ENCODE data around the gene CACNA2D3. TPM values are rescaled to one million over a fixed set of nuclear protein-coding genes. Genes with fewer than 3 reads are reported as not detected.

The CACNA2D3 gene
- total and polyA plus RNA-seq, 12 donors = 0.26 to 13.7 (median 2.8) TPM; not detected in 1

DNA sequence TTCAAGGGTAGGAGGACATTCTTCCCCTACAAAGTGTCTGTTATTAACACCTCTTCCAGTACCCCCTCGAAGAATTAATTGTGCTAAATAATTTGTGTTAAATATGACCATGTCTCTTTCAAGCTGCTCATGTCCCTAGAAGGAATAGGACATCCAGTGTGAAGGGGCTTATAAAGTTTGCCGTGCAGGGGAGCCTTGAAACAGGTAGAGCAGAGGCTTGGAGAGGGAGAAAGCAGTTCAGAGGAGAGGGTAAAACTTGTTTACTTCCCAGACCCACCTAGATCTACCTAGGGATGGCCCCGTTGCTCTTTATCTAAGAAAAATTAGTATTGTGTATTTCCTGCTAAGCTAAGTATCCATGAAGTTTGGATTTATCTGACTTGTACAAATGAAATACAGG lies 114.8 kb downstream of the CACNA2D3 start:
- WGBS, 4 donors = 56 to 69% (median 63%) methylated on average over 3 of the region's 3 CpGs
- Histone ChIP-seq H3K27me3 (no peaks in the 10 kb centered on the region), H3K27ac (no peak overlapping the region), H3K9me3 (replicated peaks in 1 of 3) (no peaks in the 10 kb centered on the region), H3K4me1 (replicated peaks in 1 of 2) (no peaks in the 10 kb centered on the region), H3K36me3 (replicated peaks in 1 of 2) (no peaks in the 10 kb centered on the region), H3K4me3 (no peak overlapping the region)
- TF ChIP-seq, protein P1, sequence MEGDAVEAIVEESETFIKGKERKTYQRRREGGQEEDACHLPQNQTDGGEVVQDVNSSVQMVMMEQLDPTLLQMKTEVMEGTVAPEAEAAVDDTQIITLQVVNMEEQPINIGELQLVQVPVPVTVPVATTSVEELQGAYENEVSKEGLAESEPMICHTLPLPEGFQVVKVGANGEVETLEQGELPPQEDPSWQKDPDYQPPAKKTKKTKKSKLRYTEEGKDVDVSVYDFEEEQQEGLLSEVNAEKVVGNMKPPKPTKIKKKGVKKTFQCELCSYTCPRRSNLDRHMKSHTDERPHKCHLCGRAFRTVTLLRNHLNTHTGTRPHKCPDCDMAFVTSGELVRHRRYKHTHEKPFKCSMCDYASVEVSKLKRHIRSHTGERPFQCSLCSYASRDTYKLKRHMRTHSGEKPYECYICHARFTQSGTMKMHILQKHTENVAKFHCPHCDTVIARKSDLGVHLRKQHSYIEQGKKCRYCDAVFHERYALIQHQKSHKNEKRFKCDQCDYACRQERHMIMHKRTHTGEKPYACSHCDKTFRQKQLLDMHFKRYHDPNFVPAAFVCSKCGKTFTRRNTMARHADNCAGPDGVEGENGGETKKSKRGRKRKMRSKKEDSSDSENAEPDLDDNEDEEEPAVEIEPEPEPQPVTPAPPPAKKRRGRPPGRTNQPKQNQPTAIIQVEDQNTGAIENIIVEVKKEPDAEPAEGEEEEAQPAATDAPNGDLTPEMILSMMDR (IDR thresholded peaks at IDR 0.05) = no peak
- TF ChIP-seq POLR2A (IDR thresholded peaks at IDR 0.05) = no peak
- intact Hi-C loops (cut with DNase I) = no loop called here
- no peak for DNase-seq

DNA sequence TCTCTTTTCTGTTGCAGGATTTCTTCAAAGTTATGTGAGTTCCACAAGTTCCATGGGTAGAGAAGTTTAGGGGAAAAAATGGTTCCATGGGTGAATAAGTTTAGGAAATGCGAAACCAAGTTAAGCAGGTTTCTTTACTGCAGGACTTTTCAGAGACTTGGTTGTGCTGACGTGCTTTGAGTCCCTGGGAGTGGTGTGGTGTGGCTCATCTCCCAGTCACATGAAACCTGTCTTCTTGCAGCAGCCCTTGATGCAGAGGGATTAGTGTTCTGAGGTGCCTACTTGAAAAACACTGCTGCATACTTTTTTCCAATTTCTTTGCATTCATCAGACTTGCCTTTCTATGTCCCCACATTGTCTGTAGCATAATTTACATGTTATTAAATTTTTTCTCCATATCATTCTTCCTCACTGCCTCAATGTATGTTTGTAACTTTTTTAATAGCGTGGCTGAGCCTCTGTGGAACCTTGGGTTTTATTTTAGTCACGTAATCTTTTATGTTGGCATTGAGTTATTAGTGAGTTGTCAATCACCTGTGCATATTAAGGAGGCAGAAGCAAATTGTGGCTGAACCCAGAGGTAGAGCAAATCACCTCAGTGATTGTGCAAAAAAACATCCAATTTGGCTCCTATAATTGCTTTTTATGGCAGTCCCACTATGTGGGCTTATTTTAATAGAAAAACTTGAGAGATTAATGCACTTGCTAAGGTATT lies 115.6 kb downstream of the CACNA2D3 start:
- H3K9me3 ChIP-seq (replicated peaks in 1 of 3) = no peaks in the 10 kb centered on the region
- no peaks in the 10 kb centered on the region for H3K27me3 ChIP-seq
- no peaks in the 10 kb centered on the region for H3K36me3 ChIP-seq (replicated peaks in 1 of 2)
- no peak overlapping the region for H3K27ac ChIP-seq
- WGBS, 4 donors = 56 to 66% (median 62%) methylated on average over 4 of the region's 4 CpGs
- intact Hi-C loops (cut with DNase I) = no loop called here
- no peak overlapping the region for H3K4me3 ChIP-seq
- no peak for DNase-seq
- TF ChIP-seq, protein P1 (IDR thresholded peaks at IDR 0.05) = no peak
- no peak for TF ChIP-seq POLR2A (IDR thresholded peaks at IDR 0.05)
- H3K4me1 ChIP-seq (replicated peaks in 1 of 2) = no peaks in the 10 kb centered on the region

DNA sequence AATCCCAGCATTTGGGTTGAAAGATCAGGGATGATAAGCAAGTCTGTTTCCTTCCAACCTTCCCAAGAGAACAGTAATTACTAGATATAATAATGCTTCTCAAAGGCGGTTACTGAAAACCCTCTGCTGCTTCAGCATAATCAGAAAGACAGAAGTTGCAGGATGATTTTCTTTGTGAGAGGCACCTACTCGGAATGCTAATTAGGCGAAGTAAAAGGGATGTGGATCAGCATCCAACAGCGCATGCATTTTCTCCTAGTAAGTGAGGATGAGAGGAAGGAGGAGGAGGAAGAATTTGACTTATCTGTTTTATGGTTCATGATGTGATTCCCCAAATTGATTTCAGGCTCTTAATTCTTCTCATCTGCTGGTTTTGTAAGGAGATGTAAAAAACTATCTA lies 118.0 kb downstream of the CACNA2D3 start:
- H3K27me3 ChIP-seq = no peaks in the 10 kb centered on the region
- no peaks in the 10 kb centered on the region for H3K36me3 ChIP-seq (replicated peaks in 1 of 2)
- 70 to 82% (median 76%) methylated on average over 4 of the region's 4 CpGs for WGBS, 4 donors
- H3K4me1 ChIP-seq (replicated peaks in 1 of 2) = no peaks in the 10 kb centered on the region
- no peak overlapping the region for H3K27ac ChIP-seq
- no peak for TF ChIP-seq POLR2A (IDR thresholded peaks at IDR 0.05)
- TF ChIP-seq, protein P1 (IDR thresholded peaks at IDR 0.05) = no peak
- no peaks in the 10 kb centered on the region for H3K9me3 ChIP-seq (replicated peaks in 1 of 3)
- no peak overlapping the region for H3K4me3 ChIP-seq
- intact Hi-C loops (cut with DNase I) = no loop called here
- DNase-seq = no peak

DNA sequence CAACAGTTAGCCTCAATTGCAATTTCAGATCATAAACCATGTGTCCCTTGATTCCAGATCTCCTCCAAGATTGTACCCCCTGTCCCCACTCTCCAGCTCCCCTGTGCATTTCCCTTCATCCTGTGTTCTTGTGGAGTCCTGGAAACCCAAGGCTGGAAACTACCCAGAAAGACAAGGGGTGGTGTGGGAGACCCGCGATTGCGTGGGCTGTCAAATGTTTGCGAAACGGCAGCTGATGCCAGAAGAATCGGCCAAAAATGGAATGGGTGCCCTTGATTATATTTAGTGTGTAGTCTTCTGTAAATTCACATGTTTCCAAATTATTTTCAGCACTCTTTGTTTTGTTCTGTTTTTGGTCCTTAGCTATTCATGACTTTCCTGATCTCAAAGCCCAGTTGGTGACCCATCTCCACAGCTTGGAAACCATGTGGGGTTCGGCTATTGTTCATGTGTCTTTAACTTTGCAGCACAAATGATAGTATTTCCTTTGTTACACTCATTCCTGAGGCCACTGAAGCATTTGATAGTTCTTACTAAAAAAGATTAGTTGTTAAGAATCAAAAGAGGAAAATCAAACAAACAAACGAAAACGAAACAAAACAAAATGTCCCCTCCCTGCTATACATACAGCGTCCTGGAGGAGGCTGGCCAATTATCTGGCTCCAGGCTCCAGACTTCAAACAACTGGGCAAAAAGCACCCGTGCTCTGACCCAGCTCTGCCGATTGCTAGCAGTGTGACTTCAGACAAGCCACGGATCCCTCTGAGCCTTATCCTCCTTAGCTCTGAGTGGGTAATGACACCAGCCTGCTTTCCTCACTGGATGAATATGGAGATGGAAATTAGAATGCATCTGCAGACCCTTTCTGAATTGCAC lies 120.9 kb downstream of the CACNA2D3 start:
- 65 to 71% (median 68%) methylated on average over 13 of the region's 13 CpGs for WGBS, 4 donors
- H3K9me3 ChIP-seq (replicated peaks in 1 of 3) = no peaks in the 10 kb centered on the region
- H3K27me3 ChIP-seq = no peaks in the 10 kb centered on the region
- no peak for DNase-seq
- no peak overlapping the region for H3K4me3 ChIP-seq
- TF ChIP-seq, protein P1 (IDR thresholded peaks at IDR 0.05) = no peak
- TF ChIP-seq POLR2A (IDR thresholded peaks at IDR 0.05) = no peak
- intact Hi-C loops (cut with DNase I) = no loop called here
- H3K36me3 ChIP-seq (replicated peaks in 1 of 2) = no peaks in the 10 kb centered on the region
- no peaks in the 10 kb centered on the region for H3K4me1 ChIP-seq (replicated peaks in 1 of 2)
- H3K27ac ChIP-seq = no peak overlapping the region
